LNCAP (cell line): ENCODE measurements around the gene CRLF3.

ENCODE experiments used
- TF ChIP-seq, protein P1 (sequence below): fragments of 450-650 bp; IDR thresholded peaks from 2 replicates; pipeline ENCODE4 v1.5.1; 2017; ENCODE audit warnings: mild to moderate bottlenecking

Gene CRLF3

DNA sequence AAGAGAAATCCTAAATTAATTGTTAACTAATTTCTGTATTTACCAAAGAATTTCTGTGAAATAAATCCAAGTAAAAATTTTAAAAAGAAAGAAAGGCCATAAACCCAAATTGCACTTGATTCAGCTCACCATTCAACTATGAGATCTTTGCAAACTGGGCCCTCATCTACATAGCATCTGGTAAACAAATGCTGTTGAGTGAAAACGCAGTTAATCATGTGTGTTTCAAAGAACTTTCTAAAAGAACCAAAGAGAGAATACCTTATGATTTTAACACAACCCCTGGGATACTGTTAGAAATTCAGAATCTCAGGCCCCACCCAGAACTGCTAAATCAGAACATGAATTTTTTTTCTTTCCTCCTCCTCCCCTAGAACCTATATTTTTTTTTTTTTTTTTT is 16.6 kb downstream of the CRLF3 start:
- TF ChIP-seq, protein P1, sequence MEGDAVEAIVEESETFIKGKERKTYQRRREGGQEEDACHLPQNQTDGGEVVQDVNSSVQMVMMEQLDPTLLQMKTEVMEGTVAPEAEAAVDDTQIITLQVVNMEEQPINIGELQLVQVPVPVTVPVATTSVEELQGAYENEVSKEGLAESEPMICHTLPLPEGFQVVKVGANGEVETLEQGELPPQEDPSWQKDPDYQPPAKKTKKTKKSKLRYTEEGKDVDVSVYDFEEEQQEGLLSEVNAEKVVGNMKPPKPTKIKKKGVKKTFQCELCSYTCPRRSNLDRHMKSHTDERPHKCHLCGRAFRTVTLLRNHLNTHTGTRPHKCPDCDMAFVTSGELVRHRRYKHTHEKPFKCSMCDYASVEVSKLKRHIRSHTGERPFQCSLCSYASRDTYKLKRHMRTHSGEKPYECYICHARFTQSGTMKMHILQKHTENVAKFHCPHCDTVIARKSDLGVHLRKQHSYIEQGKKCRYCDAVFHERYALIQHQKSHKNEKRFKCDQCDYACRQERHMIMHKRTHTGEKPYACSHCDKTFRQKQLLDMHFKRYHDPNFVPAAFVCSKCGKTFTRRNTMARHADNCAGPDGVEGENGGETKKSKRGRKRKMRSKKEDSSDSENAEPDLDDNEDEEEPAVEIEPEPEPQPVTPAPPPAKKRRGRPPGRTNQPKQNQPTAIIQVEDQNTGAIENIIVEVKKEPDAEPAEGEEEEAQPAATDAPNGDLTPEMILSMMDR, result no peak

DNA sequence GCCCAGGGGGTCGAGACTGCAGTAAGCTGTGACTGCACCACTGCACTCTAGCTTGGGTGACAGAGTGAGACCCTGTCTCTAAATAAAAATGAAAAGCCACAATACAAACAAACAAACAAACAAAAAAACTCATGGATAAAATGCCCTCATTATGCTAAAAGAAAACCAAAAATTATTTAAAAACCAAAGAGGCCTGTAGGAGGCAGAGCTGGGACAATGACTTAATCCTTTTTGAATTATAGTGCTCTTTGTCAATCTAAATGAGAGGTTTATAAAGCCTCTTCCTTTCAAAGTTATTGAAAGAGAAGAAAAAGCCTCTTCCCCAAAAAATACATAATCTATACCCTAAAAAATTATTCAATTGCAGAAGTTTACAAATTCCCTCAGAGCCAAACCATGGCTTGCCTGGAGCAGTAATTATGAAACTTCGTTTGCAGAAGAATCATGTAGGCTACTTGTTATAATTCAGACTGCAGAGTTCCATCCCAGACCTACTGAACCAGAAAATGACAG is 18.5 kb downstream of the CRLF3 start:
- TF ChIP-seq, protein P1, result peak; percentile 32; the same call in 1 of the 2 replicates

DNA sequence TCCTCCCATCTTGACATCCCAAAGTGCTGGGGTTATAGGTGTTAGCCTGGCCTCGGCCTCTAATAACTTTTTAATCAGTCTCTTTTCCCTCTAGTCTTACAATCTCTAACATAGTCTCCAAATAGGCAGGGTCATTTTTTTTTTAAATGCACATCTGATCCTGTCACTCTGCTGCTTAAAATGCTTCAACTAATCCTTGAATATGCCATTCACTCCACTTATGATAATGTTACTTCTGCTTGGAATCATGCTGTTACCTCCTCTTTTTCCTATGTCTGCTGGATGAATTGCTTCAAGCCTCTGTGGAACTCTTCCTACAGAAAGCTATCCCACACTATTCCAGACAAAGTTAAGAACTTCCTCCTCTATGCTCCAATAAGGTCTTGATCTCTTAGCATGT is 22.8 kb downstream of the CRLF3 start:
- TF ChIP-seq, protein P1, result no peak

DNA sequence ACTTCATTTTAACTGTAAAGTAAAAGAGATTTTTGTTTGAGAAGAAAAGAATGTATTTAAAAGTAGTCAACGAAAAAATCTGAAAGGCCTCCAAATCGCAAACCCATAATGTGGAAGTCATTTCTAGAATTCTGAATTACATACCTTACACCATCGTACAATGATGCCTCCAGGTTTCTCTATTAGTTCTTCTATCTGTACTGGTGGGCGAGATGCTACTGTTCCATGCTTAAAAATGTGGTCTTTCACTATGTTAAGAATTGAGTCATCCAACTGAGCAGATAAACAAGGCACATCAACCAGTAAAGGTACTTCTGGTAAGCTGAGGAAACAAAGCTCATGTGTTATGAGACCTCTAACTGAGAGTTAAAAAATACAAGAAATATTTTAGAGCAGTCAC is 28.5 kb downstream of the CRLF3 start:
- TF ChIP-seq, protein P1, result no peak

DNA sequence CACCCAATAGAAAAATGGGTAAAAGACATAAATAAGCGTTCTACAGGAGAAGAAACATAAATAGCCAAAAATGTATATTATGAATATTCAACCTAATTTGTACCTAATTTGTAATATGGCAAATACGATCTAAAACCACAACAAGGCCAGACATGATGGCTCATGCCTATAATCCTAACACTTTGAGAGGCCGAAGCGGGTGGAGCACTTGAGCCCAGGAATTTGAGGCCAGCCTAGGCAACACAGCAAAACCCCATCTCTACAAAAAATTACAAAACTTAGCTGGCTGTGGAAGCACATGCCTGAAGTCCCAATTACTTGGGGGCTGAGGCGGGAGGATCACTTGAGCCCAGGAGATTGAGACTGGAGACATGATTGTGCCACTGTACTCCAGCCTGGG is 30.1 kb downstream of the CRLF3 start:
- TF ChIP-seq, protein P1, result no peak

DNA sequence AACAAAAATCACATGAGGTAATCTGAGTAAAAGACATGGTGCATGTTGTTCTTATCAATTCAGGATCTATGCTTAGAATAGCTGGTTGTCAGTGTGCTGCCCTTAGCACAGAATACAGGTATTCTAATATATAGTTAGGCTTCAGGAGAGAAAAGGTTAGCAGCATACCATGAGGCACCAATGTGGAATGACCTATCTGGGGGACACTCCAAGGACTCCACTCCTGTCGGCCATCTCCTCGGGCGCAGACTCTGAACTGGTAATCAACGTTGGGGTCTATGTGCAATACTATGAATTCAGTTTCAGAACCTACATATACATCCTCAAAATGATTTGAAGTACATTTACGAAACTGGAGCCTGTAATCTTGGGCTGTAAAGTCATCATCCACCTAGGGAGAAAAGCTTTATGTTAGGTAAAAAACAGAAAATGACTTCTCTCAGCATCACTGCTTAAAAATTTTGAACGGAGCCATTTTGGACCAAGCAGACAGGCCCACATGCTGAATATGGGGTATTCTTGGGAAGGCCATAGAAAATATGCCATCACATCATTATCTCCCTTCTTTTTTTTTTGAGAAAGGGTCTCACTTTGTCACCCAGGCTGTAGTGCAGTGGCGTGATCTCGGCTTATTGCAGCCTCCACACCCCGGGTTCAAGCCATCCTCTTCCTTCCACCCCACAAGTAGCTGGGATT is 31.1 kb downstream of the CRLF3 start:
- TF ChIP-seq, protein P1, result no peak

DNA sequence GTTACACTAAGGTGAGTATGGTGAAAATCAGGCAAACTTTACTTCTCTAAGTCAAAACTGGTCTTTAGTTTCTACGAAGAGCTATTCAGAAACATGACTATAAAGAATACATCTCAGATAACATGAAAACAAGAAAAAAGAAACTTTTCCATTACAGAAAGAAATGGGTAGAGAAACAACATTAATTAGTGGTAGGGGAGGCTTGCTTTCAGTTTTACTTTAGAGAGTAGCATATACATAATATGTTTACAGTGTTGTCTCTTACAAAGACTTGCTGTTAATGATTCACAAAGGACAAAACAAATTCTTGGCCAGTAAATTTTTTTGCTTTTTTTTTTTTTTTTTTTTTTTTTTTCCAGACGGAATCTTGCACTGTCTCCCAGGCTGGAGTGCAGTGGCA is 34.2 kb downstream of the CRLF3 start:
- TF ChIP-seq, protein P1, result no peak

DNA sequence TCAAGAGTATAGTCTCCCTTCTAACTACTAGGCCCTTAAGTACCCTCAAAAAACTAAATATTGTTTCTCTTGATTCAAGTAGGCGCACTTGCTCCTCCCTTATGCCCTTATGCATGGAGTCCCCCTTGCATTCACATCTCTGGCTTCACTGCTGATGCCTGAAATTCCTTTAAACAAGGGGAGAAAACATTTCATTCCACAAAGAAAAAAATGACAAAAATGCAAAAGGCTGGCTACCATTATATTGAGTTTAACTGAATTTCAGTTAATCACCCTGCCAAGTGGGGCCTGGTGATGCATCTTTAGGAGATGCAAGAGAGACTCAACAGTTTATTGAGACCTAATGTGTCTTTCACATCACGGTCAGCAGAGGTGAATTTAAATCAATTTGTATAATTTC is 35.6 kb downstream of the CRLF3 start:
- TF ChIP-seq, protein P1, result no peak
